HG02970 (cell line): ENCODE data around the gene AMHR2.
A peak's percentile ranks its signal among the peaks of the same experiment; 100 is the strongest.
"Not testable (repeated sequence)": the region's sequence is repeated elsewhere in the genome, so short reads cannot be mapped to it uniquely, and the experiment has no call there.

Experiments used
- ATAC-seq: cut with Tn5 transposase; IDR thresholded peaks from one replicate; pipeline ENCODE4 v1.9.1; 2021; ENCODE audit warnings: mild to moderate bottlenecking, moderate library complexity, moderate number of reproducible peaks; ENCODE audit not compliant: unreplicated experiment, low FRiP score

The AMHR2 gene

DNA sequence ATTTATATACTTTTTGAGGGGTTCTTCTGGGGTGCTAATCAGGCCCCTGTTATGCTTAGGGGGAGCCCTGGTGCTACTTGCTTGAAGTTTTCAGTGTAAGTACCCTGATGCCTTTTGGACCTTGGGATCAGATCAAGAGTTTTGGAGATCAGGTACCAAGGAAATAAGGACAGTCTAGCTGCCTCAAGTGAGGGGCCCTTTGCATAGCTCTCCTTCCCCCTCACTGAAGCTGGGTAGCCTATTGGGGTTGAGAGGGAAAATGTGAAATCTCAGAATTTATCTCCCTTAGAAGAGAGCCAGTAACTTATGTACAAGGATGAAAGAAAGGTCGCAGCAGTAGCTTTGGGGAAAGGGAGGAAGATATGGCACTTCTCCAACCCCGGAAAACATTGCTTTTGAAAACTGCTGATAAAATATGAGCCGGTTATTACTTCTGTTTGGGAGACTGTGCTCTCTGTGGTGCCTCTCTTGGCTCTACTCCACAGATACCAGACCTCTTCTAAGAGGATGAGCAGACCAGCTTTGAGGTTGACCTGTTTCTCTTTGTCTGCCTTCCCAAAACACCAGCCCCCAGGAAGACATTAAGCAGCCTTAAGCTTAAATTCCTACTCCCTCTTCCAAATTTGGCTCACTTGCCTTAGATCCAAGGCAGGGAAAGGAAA lies 8.8 kb upstream of the AMHR2 start:
- no peak for ATAC-seq

DNA sequence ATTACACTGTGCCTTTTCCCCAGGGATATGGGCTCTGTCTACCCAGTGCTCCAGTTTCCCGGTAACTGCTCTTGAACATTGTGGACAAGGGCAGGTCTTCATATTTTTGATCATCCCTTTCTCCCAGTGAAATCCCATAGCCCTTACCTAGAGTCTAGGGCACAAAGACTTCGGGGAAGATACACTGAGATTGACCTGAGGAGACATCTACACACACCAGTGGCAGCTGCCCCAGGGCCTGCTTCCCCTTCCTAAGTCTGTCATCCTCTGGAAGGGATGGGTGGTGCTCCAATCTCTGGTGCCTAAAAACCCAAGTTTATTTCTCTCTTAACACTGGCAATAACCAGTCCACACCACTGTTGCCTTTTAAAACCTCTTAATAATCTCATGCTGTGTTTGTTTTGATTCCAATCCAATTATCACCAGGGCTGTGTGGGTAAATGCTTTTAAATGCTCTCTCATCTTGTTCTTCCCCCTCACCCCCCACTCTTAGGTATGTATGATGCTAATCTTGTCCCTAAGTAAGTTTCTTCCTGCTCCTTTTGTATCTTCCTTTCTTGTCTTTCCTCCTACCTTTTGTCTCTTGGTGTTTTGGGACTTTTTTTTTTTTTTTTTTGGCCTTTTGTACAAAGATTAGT lies 7.8 kb upstream of the AMHR2 start:
- ATAC-seq: not testable (repeated sequence)

DNA sequence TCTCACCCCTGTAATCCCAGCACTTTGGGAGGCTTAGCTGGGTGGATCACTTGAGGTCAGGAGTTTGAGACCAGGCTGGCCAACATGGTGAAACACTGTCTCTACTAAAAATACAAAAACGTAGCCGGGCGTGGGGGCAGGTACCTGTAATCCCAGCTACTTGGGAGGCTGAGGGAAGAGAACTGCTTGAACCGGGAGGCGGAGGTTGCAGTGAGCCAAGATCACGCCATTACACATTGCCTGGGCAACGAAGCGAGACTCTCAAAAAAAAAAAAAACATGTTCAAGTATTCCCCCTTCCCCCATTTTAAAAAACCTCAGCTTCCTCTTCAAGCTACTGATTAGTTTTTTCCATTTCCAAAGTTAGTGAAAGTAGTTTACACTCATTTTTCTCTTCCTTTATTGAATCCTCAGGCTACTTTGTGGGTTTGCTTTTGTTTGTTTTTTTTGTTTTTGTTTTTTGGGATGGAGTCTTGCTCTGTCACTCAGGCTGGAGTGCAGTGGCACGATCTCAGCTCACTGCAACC lies 6.3 kb upstream of the AMHR2 start:
- ATAC-seq: not testable (repeated sequence)

DNA sequence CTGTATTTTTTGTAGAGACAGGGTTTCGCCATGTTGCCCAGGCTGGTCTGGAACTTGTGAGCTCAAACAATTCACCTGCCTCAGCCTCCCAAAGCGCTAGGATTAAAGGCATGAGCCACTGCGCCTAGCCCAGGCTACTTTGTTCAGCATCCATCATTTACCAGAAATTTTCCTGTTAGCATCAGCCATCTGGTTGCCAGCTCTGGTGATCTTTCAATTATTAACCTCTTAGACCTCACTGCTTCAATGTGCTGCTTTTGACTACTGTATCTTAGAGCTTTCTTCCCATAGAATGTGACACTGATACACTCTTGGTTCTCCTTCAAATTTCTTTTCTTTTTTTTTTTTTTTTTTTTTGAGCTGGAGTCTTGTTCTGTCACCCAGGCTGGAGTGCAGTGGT lies 5.4 kb upstream of the AMHR2 start:
- ATAC-seq: no peak

DNA sequence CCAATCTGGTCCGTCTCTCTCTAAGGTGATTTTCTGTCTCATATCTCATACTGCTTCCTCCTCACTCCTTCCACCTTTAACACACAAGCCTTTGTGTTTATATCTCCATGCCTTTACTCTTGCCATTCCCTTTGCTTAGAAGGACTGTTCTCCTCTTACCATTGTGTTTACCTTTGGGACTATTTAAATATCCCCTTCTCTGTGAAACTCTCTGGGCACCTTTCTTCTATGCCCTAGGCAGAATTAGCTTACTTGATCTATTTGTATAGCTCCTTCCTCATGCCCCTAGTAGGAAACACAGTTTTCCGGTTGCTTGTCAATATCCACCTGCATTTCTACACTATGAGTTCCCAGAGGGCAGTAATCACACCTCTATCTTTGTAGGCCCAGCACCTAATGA lies 3.9 kb upstream of the AMHR2 start:
- no peak for ATAC-seq

DNA sequence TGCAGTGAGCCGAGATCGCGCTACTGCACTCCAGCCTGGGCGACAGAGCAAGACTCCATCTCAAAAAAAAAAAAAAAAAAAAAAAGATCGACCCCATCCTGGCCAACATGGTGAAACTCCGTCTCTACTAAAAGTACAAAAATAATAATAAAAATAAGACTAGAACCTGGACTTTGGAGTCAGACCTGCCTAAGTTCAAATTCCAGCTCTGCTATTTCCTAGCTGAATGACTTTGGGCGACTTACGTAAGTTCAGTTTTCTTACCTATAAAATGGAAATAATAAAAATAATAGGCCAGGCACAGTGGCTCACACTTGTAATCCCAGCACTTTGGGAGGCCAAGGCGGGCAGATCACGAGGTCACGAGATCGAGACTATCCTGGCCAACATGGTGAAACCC lies 1.4 kb upstream of the AMHR2 start:
- not testable (repeated sequence) for ATAC-seq

DNA sequence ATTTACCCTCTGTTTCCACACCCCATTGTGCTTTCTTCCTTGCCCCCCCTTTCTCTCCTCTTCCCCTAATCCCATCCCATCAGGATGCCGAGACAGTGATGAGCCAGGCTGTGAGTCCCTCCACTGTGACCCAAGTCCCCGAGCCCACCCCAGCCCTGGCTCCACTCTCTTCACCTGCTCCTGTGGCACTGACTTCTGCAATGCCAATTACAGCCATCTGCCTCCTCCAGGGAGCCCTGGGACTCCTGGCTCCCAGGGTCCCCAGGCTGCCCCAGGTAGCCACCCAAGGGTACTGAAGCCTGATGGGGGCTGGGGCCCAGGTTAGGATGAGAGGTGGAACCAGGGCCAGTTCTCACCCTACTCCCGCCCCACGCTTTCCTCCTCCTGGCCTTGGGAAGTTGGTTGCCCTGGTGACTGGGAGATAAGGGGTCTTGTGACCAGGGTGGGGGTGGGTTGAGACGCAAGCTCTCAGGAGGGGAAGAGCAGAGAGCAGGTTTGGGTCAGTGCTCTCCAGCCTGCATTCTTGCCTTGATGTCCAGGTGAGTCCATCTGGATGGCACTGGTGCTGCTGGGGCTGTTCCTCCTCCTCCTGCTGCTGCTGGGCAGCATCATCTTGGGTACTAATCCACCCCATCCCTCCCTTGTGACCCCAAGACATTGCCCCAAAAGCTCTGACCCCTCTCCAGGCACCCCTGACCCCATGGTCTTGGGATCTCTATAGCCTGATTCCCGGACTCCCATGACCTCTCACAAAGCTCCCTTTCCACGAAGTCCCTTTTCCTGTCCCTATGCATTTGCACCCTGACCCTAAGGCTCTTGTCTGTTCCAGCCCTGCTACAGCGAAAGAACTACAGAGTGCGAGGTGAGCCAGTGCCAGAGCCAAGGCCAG lies 1.2 kb downstream of the AMHR2 start:
- no peak for ATAC-seq

DNA sequence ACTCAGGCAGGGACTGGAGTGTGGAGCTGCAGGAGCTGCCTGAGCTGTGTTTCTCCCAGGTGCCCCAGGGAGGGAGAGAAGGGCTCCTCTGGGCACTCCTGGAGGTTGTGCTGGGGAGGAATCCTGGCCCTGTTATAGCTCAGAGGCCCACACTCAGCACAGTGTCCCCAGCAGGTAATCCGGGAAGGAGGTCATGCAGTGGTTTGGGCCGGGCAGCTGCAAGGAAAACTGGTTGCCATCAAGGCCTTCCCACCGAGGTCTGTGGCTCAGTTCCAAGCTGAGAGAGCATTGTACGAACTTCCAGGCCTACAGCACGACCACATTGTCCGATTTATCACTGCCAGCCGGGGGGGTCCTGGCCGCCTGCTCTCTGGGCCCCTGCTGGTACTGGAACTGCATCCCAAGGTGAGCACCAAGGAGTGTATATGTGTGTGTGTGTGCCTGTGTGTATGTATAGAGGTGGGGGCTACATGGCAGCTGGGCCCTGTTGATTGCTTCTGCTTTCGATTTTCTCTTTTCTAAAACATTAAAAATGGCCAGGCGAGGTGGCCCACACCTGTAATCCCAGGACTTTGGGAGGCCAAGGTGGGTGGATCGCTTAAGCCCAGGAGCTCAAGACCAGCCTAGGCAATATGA lies 2.0 kb downstream of the AMHR2 start:
- ATAC-seq: no peak

DNA sequence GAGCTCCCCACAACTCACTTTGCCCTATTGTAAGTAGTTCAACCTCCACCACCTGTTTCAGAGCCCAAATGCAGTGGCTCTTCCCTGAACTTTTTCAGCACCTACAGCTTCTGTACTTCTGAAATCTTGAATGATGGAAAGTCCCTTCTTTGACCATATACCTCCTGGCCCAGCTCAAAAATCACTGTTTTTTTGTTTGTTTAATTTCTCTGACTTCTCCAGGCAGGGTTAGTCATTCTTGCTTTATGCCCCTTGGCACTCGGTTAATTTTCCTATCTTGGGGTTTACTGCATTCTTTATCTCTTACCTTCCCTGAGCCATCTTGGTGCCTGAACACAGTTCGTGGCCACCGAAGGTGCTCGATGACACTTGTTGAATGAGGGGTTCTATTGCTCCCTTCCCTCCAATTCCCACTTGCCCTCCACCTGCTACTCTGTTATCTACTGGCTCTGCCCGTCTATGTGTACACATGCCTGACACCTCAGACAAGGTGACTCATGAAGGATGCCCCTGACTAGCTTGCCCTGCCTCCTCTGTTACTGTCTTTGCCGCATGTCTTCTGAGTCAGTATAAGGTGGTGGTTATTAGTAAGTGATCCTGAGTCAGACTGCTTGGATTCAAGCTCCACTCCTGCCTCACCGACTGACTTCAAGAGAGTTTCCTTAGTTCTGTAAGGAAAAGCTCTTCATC lies 4.4 kb downstream of the AMHR2 start:
- ATAC-seq: no peak

DNA sequence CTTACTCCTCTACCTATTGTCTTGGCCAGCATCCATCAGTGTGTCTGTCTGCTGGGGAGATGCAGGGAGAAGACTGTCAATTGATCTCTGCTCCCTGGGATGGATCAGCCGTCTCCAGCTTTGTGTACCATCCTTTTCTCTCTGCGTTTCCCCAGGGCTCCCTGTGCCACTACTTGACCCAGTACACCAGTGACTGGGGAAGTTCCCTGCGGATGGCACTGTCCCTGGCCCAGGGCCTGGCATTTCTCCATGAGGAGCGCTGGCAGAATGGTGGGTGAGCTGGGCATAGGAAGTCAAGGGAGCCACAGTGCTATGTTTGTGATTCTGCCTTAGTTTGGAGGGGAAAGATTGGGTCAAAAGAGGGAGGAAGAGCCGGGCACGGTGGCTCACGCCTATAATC lies 5.1 kb downstream of the AMHR2 start:
- ATAC-seq: no peak

DNA sequence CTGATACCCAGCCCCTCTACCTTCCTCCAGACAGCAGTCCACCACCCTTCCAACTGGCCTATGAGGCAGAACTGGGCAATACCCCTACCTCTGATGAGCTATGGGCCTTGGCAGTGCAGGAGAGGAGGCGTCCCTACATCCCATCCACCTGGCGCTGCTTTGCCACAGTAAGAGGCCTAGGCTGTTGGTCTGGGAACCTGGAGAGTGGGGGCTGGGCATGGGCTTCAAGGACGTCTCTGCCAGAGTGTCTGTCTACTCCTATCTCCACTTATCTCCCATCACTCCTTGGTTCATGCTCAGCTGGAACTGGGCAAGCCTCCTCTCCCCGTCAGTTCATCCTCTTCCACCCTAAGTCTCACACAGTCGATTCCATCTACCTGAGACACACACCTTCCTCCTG lies 6.5 kb downstream of the AMHR2 start:
- no peak for ATAC-seq

DNA sequence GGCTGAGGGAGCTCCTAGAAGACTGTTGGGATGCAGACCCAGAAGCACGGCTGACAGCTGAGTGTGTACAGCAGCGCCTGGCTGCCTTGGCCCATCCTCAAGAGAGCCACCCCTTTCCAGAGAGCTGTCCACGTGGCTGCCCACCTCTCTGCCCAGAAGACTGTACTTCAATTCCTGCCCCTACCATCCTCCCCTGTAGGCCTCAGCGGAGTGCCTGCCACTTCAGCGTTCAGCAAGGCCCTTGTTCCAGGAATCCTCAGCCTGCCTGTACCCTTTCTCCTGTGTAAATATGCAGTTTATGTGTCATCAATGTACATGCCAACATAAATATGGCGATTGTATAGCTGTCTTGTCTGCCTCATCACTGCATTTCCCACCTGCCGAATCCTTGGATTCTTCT lies 7.5 kb downstream of the AMHR2 start:
- ATAC-seq: no peak

DNA sequence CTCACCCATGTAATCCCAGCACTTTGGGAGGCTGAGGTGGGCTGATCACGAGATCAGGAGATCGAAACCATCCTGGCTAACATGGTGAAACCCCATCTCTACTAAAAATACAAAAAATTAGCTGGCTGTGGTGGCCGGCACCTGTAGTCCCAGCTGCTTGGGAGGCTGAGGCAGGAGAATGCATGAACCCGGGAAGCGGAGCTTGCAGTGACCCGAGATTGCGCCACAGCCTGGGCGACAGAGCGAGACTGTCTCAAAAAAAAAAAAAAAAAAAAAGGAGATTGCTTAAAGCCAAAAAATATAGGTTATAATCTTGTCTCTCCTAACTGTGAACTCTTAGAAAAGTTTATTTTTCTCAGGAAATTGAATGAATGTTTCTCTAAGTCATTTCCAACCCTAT lies 11.7 kb downstream of the AMHR2 start:
- not testable (repeated sequence) for ATAC-seq

DNA sequence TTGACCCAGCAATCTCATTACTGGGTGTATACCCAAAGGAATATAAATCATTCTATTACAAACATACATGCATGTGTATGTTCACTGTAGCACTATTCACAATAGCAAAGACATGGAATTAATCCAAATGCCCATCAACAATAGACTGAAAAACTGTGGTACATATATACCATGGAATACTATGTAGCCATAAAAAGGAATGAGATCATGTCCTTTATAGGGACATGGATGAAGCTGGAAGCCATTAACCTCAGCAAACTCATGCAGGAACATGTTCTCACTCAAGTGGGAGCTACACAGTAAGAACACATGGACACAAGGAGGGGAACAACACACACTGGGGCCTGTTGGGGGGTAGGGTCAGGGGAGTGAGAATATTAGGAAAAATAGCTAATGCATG lies 15.9 kb downstream of the AMHR2 start:
- ATAC-seq: not testable (repeated sequence)

DNA sequence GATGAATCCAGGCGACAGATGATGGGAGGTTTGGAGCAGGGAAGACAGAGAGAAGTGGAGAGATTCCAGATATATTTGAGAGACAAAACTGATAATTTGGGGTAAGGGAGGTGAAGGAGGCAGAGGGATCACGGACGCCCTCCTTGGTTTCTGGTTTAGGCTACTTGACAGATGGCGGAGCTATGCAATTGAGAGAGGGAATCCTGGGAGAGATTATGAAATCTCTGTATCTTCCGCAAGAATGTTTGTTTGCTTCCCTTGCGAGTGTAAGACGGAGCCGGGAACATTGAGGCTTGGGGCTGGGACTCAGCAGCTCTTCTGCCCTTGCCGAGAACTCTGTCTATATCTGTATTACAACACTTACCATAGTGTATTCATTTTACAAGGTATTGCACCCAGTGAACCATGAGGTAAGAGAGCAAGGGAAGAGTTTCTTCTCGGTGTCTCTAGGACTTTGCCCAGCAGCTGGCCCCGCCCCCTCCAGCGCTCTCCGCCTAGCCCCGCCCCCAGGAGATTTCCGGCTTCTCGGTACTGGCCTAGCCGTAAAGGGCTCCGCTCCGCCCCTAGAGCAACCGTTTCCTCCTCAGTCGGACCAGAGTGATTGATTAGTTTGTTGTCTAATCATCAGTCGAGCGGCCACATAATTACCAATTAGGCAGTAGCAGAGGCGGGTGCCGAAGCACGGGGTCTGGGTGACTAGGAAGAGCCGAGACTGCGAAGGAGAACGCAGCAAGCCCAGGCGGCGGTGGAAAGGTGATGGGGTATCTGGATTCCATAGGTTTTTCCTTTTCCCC lies 17.6 kb downstream of the AMHR2 start, which contains the start of gene PRR13:
PRR13 (plus strand) TSS at position 695 of the 794 bp plus-strand sequence. CDS start 981 bp downstream, outside the sequence.
- ATAC-seq: peak; percentile 97

DNA sequence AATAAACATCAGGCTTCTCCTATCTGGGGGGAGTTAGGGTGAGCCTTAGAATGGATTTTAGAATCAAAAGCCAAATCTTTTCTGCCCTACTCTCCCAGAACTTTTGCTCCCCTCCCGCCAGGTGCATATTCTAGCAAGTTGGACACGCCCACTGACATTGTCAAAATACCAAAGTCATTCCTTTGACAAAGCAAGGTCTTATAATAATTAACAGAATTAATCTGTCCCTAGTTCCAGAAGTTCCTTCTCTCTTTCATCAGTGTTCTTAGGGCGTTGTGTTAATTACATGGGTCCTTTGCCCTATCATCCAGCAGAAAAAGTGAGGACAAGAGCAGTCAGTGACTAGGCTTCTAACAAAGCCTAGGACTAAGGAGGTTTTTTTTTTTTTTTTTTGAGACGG lies 20.3 kb downstream of the AMHR2 start:
- ATAC-seq: no peak

DNA sequence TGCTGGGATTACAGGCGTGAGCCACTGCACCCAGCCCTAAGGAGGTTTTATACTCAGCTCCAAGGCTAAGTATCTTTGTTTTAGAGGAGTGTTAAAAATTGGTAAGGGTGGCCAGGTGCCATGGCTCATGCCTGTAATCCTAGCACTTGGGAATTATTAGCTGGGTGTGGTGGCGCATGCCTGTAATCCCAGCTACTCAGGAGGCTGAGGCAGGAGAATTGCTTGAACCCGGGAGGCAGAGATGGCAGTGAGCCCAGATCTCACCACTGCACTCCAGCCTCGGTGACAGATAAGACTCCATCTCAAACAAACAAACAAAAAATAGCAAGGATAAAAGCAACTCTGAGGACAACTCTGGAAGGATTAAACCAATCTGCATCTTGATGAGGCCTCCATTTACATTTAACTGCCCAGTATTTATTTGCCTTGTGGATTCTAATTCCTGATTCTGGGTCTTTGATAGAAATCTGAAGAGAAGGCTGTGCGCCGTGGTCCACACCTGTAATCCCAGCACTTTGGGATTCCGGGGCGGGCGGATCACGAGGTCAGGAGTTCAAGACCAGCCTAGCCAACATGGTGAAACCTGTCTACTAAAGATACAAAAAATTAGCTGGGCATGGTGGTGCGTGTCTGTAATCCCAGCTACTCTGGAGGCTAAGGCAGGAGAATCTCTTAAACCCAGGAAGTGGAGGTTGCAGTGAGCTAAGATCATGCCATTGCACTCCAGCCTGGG lies 21.1 kb downstream of the AMHR2 start:
- not testable (repeated sequence) for ATAC-seq

DNA sequence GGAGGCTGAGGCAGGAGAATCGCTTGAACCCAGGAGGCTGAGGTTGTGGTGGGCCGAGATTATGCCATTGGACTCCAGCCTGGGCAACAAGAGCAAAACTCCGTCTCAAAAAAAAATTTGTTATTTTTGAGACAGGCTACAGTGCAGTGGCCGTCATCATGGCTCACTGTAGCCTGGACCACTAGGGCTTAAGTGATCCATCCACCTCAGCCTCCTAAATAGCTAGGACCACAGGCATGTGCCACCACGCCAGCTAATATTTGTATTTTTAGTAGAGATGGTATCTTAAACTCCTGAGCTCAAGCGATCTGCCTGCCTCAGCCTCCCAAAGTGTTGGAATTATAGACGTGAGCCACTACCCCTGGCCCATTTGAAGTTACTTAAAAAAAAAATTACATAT lies 27.3 kb downstream of the AMHR2 start:
- no peak for ATAC-seq
